ENCODE results near the gene SPAG6. TPM values are rescaled to one million over a fixed set of nuclear protein-coding genes. Genes with fewer than 3 reads are reported as not detected.
A peak's percentile ranks its signal among the peaks of the same experiment; 100 is the strongest.
"Not testable (repeated sequence)": the region's sequence is repeated elsewhere in the genome, so short reads cannot be mapped to it uniquely, and the experiment has no call there.

SPAG6 gene
- 0.51 TPM for total RNA-seq
- long read RNA-seq, partial matches to known transcripts: 0 of 2 reads
- long read RNA-seq, other reads (novel, unspliced or antisense): 2 of 2 reads

DNA sequence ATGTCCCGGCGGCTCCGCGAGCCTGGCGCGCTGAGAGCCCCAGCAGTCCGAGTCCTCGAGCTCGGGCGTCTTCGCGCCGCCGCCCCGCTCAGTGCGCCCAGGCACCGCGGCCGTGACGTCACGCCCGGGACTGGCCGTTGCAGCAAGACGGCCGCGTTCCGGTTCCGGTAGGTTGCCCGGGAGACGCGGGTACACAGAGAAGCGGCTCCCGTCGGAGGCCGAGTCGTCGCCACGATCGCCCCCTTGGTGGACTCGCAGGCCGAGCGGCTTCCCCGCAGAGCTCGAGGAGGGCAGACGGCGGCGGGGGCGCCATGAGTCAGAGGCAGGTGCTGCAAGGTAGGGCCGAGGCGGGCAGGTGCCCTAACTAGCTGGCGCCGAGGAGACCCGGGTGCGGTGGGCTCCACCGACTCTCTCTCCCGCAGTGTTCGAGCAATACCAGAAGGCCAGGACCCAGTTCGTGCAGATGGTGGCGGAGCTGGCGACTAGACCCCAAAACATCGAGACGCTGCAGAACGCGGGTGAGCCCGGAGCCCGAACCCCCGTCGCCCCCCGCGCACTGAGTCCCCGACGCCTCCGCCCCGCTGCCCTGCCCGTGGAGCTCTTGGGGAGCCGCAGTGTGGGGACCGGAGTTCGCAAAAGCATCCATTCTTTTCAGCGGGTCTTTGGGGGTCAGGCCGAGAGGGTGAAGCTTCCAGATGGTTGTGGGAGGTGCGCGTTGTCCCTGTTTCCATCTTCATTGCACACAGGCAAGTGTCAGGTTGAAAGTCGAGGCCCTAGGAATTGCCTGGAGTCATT is at the start of gene SPAG6:
TSS of gene SPAG6 (plus strand) at position 196 of the 795 bp plus-strand sequence. CDS start at position 312, 116 bp downstream.
- DNase-seq (ENCODE audit: low spot score): peak; percentile 91

- DNase-seq (ENCODE audit: low spot score): no peak
Observed at GRCh38 chr10:22301193-22301592, 44.1 kb upstream of the SPAG6 start.

GRCh38 chr10:22303461-22303860 is 41.8 kb upstream of the SPAG6 start:
- DNase-seq (ENCODE audit: low spot score): no peak

- no peak for DNase-seq (ENCODE audit: low spot score)
Observed at GRCh38 chr10:22305721-22306120, 39.6 kb upstream of the SPAG6 start.

DNA sequence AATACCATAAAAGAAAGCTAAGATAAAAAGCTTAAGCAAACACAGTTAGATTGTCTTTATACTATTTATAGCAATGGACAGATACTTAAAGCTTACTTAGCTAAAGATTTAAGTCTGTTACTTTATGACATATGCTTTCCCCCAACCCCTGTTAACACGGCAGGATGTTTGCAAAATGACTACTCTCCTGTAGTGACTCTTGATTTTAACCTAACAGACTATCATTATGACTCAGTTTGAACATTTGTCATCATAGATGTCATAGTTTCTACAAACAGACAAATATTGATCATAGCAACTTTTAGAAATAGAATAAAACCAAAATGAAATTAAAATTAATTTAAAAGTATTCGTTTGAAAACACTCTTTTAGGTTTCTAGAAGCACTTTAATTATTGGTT is 36.9 kb upstream of the SPAG6 start:
- no peak for DNase-seq (ENCODE audit: low spot score)

- no peak for DNase-seq (ENCODE audit: low spot score)
Observed at GRCh38 chr10:22309180-22310000, 35.9 kb upstream of the SPAG6 start.

DNA sequence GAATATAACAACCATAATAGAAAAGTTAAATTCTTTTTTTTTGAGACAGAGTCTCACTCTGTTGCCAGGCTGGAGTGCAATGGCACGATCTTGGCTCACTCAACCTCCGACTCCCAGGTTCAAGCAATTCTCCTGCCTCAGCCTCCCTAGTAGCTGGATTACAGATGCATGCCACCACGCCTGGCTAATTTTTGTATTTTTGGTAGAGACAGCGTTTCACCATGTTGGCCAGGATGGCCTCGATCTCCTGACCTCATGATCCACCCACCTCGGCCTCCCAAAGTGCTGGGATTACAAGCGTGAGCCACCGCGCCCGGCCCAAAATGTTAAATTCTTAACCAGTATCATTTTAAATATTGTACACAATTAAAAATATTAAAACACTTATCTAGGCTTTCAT is 35.3 kb upstream of the SPAG6 start:
- DNase-seq (ENCODE audit: low spot score): not testable (repeated sequence)

- DNase-seq (ENCODE audit: low spot score): no peak
Observed at GRCh38 chr10:22310928-22311327, 34.4 kb upstream of the SPAG6 start.

GRCh38 chr10:22314852-22315251 is 30.4 kb upstream of the SPAG6 start:
- no peak for DNase-seq (ENCODE audit: low spot score)

GRCh38 chr10:22315455-22316285 is 29.6 kb upstream of the SPAG6 start:
- peak; percentile 91 for DNase-seq (ENCODE audit: low spot score)

- peak; percentile 95 for DNase-seq (ENCODE audit: low spot score)
Observed at GRCh38 chr10:22316286-22317075, 28.8 kb upstream of the SPAG6 start, which contains the start of gene COMMD3. COMMD3 (plus strand) TSS chr10:22316388; CDS start chr10:22316418, 30 bp downstream.

GRCh38 chr10:22317076-22317370 is 28.3 kb upstream of the SPAG6 start:
- DNase-seq (ENCODE audit: low spot score): no peak

DNA sequence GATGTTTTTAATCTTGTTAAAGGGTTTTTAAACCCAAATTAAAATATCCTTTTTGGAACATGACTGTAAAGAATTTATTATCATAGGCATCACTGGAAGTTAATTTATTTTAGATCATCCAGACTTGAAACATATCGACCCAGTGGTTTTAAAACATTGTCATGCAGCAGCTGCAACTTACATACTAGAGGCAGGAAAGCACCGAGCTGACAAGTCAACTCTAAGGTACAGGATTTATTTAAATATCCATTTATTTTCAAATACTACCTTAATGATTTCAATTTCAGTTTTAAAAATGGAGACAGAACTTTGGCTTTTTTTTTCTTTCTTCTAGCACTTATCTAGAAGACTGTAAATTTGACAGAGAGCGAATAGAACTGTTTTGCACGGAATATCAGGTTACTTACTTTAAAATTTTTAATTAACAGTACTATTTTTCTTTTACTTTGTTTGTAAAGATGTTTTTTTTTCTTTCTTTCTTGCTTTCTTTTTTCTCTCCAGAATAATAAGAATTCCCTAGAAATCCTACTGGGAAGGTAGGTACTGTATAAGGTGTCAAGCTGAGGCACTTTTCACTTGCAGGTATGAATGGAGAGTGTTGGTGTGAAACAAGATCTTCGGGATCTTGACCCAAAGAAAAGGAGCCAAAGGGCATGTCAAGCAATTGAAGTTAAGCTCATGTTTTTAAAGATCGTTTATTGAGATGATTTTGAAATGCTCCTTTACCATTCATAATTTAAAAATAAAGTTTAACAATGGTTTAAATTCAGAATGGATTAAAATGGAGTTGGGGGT is 27.3 kb upstream of the SPAG6 start:
- no peak for DNase-seq (ENCODE audit: low spot score)

- no peak for DNase-seq (ENCODE audit: low spot score)
Observed at GRCh38 chr10:22318772-22319171, 26.5 kb upstream of the SPAG6 start.

- no peak for DNase-seq (ENCODE audit: low spot score)
Observed at GRCh38 chr10:22319547-22319979, 25.7 kb upstream of the SPAG6 start.

- no peak for DNase-seq (ENCODE audit: low spot score)
Observed at GRCh38 chr10:22319980-22320558, 25.2 kb upstream of the SPAG6 start.

- peak; percentile 92 for DNase-seq (ENCODE audit: low spot score)
Observed at GRCh38 chr10:22320591-22321155, 24.6 kb upstream of the SPAG6 start, which contains the start of gene BMI1. BMI1 (plus strand) TSS chr10:22321099; CDS start chr10:22326450, 5,351 bp downstream.

GRCh38 chr10:22321156-22321923 is 24.0 kb upstream of the SPAG6 start:
- DNase-seq (ENCODE audit: low spot score): no peak

All from mesenteric fat pad (tissue), 1 donor.